Thymus (tissue), 11 donors: Measurements from ENCODE around the gene PPARGC1A. TPM values are rescaled to one million over a fixed set of nuclear protein-coding genes. Genes with fewer than 3 reads are reported as not detected.

Experiments used
- DNase-seq, 9 donors: peaks; one replicate each; pipeline ENCODE4 v3.0.0-alpha.2; 2013; ENCODE audit warnings: low spot score in 9 of 9, low read depth in 6 of 9, missing footprints in 1 of 9
- H3K27ac ChIP-seq, 2 donors: one replicate each; pipeline ENCODE4 v1.5.1; 2013; ENCODE audit warnings: control low read depth in 1 of 2, low read depth in 1 of 2, low read length in 1 of 2, mild to moderate bottlenecking in 1 of 2, moderate library complexity in 1 of 2
- H3K27me3 ChIP-seq, 2 donors: one replicate each; pipeline ENCODE4 v1.5.1; 2013; ENCODE audit warnings: low read length in 1 of 2; ENCODE audit not compliant: control insufficient read depth in 2 of 2, insufficient read depth in 1 of 2
- H3K36me3 ChIP-seq, 2 donors: one replicate each; pipeline ENCODE4 v1.5.1; 2013; ENCODE audit warnings: low read length in 1 of 2, mild to moderate bottlenecking in 1 of 2, moderate library complexity in 1 of 2; ENCODE audit not compliant: control insufficient read depth in 2 of 2, insufficient read depth in 2 of 2
- H3K4me1 ChIP-seq, 2 donors: one replicate each; pipeline ENCODE4 v1.5.1; 2013; ENCODE audit warnings: low read length in 2 of 2; ENCODE audit not compliant: control insufficient read depth in 2 of 2, insufficient read depth in 2 of 2
- H3K4me3 ChIP-seq, 2 donors: one replicate each; pipeline ENCODE4 v1.5.1; 2013; ENCODE audit warnings: low read length in 2 of 2, control low read depth in 1 of 2, mild to moderate bottlenecking in 1 of 2
- H3K9me3 ChIP-seq, 2 donors: one replicate each; pipeline ENCODE4 v1.5.1; 2013; ENCODE audit warnings: low read length in 1 of 2, mild to moderate bottlenecking in 1 of 2; ENCODE audit not compliant: control insufficient read depth in 2 of 2, insufficient read depth in 1 of 2
- WGBS: extraction: QIAGEN DNeasy Blood & Tissue Kit; methylation state at CpG from one replicate; pipeline ENCODE4 v1.1.7; 2013; 5-methylcytosine and 5-hydroxymethylcytosine counted together
- polyA plus RNA-seq: library from polyadenylated mRNA; stranded (reverse); fragments of 200-250 nt; gene quantifications from one replicate; pipeline ENCODE4 v1.2.3, GENCODE V29; 2013
- total RNA-seq: library from RNA; stranded (reverse); fragments of 120-200 nt; gene quantifications from one replicate; pipeline ENCODE4 v1.2.4, GENCODE V29; 2013
- donor health status: healthy.

PPARGC1A gene
- total and polyA plus RNA-seq, 2 donors, result 1.4 to 3.1 TPM

DNA sequence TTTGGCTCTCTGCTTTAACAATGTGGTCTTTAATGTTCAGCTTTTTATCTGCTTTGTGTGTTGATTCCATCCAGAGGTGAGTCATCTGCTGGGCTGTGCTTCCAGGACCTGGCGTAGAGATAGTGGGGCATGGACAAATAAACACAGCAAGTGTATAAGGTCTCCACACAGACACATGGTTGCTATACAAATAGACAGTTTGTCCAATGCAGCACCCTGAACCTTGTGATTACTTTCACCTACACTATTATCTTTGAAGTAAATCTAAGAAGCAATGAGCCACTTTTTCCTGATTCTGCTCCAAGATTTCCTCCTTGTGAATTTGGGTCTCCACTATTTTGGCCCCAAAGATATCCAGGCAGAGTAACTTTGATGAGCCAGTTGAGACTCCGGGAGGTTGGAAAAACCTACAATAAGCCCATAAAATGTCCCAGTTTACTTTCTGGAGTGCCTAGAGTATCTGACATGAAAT lies 12.1 kb downstream of the PPARGC1A start:
- Histone ChIP-seq H3K27ac (no peak overlapping the region), H3K27me3 (no peaks in the 10 kb centered on the region), H3K36me3 (no peaks in the 10 kb centered on the region), H3K4me3 (no peak overlapping the region), H3K4me1 (no peaks in the 10 kb centered on the region), H3K9me3 (no peaks in the 10 kb centered on the region)
- no peak for DNase-seq
- whole genome bisulfite sequencing, result 96% methylated on average over 2 of the region's 2 CpGs

DNA sequence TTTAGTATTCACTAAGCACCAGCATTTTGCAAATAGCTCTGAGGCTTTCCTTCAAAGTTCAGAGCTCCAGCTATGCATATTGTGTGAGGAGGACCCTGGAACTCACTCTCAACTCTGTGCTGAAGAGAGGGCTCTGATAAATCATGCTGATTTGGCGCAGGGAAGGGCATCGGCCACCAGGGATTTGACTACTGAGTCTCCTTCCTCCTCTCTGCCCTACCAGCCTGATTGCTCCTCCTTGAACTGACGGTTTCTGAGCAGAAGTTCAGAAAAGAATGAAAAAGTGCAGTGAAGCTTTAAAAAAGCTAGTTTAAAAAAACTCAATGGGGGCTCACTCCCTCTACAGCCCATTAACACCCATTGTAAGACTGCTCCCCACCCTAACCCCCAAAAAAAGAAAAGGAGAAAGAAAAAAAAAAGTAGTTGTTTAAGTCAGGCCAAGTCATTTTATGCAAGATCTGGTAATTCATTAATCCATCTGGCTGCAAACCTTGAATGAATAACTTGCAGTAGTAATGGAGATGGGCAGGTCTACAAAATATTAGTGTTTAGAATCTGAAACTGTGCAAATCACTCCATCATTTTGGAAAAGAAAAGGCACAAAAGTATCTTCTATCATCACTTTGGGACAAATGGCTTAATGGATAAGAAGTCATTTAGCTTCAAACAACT lies 13.3 kb downstream of the PPARGC1A start:
- H3K4me1 ChIP-seq, result no peaks in the 10 kb centered on the region
- no peak for DNase-seq
- H3K4me3 ChIP-seq, result no peak overlapping the region
- no peaks in the 10 kb centered on the region for H3K27me3 ChIP-seq
- no peaks in the 10 kb centered on the region for H3K9me3 ChIP-seq
- WGBS, result 95% methylated on average over 3 of the region's 3 CpGs
- H3K27ac ChIP-seq, result no peak overlapping the region
- H3K36me3 ChIP-seq, result no peaks in the 10 kb centered on the region

- no peak overlapping the region for H3K4me3 ChIP-seq
- H3K36me3 ChIP-seq, result no peaks in the 10 kb centered on the region
- no peaks in the 10 kb centered on the region for H3K4me1 ChIP-seq
- WGBS, result 96% methylated on average over 6 of the region's 6 CpGs
- no peak for DNase-seq
- H3K27ac ChIP-seq, result no peak overlapping the region
- H3K27me3 ChIP-seq, result no peaks in the 10 kb centered on the region
- H3K9me3 ChIP-seq, result no peaks in the 10 kb centered on the region
Observed at GRCh38 chr4:23875317-23875716, 14.5 kb downstream of the PPARGC1A start.

- no peak overlapping the region for H3K27ac ChIP-seq
- WGBS, result 94% methylated on average over 2 of the region's 2 CpGs
- DNase-seq, result no peak
- H3K9me3 ChIP-seq, result no peaks in the 10 kb centered on the region
- no peak overlapping the region for H3K4me3 ChIP-seq
- H3K27me3 ChIP-seq, result no peaks in the 10 kb centered on the region
- no peaks in the 10 kb centered on the region for H3K4me1 ChIP-seq
- no peaks in the 10 kb centered on the region for H3K36me3 ChIP-seq
Observed at GRCh38 chr4:23874536-23874901, 15.3 kb downstream of the PPARGC1A start.

DNA sequence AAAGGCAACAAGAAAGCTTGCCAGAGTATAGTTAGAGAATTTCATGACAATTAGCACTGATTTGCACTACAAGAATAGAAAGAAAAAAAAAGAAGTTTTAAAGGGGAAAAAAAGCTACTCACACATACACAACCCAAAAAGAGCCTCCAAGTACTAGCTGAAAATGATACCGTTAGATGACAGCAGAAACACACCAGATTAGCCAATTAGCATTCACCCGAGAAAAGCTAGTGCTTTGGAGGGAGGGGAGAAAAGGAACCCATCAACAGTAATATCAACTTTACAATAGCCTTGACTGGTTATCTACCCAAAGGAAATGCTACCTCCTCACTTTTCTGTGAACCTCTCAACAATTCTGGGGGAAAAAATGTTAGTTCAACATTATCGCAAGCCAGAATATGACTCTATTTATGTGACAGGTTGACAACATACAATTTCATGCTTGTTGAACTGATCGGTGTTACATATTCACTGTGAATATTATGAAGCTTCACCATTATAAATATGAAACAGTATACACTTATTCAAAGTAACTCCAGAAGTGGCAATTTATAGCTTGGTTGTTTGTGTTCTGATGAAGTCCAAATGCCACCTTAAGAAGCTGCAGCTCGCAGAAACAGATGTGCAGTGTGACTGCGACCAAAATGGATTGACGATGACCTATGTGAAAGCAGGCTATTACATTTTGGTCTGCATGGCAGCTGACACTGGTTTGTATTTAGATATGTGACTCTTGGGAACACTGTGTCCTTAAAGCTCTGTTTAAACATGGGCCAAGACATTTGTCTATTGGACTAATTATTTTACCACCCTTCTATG lies 15.9 kb downstream of the PPARGC1A start:
- no peaks in the 10 kb centered on the region for H3K27me3 ChIP-seq

DNA sequence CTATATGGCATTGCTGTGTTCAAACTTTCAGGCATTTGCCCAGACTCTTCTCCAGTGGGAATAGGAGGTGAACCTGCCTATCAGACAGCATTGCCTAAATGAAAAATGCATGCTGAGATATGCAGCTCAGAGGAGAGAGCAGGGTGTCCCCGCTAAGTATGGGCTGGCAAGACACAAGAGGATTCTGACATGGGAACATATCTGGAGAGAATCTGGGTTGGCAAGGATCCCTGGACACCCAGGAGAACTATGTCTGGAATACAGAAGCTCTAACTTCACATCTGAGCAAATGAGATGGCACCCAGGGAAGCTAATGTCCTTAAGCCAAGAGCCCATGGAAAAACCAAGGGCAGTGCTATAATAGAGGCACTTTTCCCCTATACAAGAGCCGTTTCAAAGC lies 18.4 kb downstream of the PPARGC1A start:
- no peaks in the 10 kb centered on the region for H3K4me1 ChIP-seq
- H3K4me3 ChIP-seq, result no peak overlapping the region
- H3K9me3 ChIP-seq, result no peaks in the 10 kb centered on the region
- WGBS, result 90% methylated on average over 2 of the region's 2 CpGs
- H3K27ac ChIP-seq, result no peak overlapping the region
- H3K27me3 ChIP-seq, result no peaks in the 10 kb centered on the region
- H3K36me3 ChIP-seq, result no peaks in the 10 kb centered on the region
- no peak for DNase-seq

More for the DNA sequence above, 15.9 kb downstream of the PPARGC1A start:
- no peak overlapping the region for H3K27ac ChIP-seq
- no peak overlapping the region for H3K4me3 ChIP-seq
- no peaks in the 10 kb centered on the region for H3K9me3 ChIP-seq
- WGBS, result 91% methylated on average over 7 of the region's 7 CpGs
- no peaks in the 10 kb centered on the region for H3K4me1 ChIP-seq
- DNase-seq, result no peak
- no peaks in the 10 kb centered on the region for H3K36me3 ChIP-seq

DNA sequence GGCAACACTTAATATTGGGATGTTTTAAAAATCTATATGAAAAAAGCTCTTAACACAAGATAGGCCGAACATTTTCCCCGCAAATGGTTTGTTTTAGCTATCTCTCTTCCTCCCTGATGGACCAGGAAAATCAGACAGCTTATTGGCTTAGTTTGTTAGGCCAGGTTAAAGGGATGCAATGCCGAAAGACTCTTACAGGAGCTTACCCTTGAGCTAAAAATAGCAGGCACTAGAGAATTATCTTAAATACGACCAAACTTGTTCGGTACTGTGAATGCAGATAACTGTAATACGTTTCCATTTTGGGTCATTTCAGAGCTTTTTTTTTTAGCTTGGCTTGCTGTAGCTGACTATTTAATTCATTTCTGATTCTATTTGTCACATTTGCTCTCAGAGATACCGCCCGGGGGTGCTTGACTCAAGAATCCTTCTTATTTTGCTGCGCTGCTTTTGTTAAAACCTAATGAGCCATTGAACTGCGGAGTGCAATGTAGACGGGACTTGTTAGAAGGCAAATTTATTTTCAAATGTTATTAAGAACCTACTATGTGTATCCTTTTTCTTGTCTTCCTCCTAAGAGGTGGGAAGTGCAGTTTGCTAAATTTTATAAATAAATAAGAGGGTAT lies 23.3 kb downstream of the PPARGC1A start:
- Histone ChIP-seq H3K9me3 (no peaks in the 10 kb centered on the region), H3K4me1 (no peaks in the 10 kb centered on the region), H3K36me3 (no peaks in the 10 kb centered on the region), H3K4me3 (no peak overlapping the region), H3K27ac (no peak overlapping the region), H3K27me3 (no peaks in the 10 kb centered on the region)
- 96% methylated on average over 11 of the region's 11 CpGs for WGBS
- DNase-seq, result no peak

DNA sequence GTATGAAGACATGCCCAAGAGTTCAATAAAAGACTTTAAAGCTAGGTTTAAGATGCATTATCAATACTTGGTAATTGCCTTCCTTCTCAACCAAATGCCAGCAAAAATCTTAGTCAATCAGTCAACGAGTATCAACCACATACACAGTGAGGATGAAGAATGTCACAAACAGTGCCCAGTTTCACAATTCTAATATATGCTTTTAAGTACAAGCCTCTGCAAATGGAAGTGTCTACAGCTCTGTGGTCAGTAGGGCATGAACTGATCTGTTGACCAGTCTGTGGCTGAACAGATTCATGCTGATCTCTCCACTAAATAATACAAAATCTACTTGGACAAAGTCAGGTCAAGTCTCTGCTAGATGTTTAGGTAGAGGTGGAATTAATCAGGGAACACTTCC lies 27.9 kb downstream of the PPARGC1A start:
- H3K27ac ChIP-seq, result no peak overlapping the region
- no peaks in the 10 kb centered on the region for H3K4me1 ChIP-seq
- H3K36me3 ChIP-seq, result no peaks in the 10 kb centered on the region
- 91% methylated on average over 1 of the region's 1 CpG for WGBS
- H3K4me3 ChIP-seq, result no peak overlapping the region
- H3K9me3 ChIP-seq, result no peaks in the 10 kb centered on the region
- no peak for DNase-seq
- H3K27me3 ChIP-seq, result no peaks in the 10 kb centered on the region

GRCh38 chr4:23860919-23861318 lies 28.9 kb downstream of the PPARGC1A start:
- WGBS, result 88% methylated on average over 3 of the region's 3 CpGs
- no peak overlapping the region for H3K27ac ChIP-seq
- DNase-seq, result no peak
- H3K36me3 ChIP-seq, result no peaks in the 10 kb centered on the region
- no peak overlapping the region for H3K4me3 ChIP-seq
- no peaks in the 10 kb centered on the region for H3K9me3 ChIP-seq
- H3K27me3 ChIP-seq, result no peaks in the 10 kb centered on the region
- no peaks in the 10 kb centered on the region for H3K4me1 ChIP-seq
